GM12878 (cell line): ENCODE results near the gene TPSB2. TPM values are rescaled to one million over a fixed set of nuclear protein-coding genes. Genes with fewer than 3 reads are reported as not detected.

ENCODE experiments used
- ATAC-seq: fragments of 200-7000 bp; cut with Tn5 transposase; 3 replicates; pipeline ENCODE4 v1.9.1; 2020; ENCODE audit warnings: mild to moderate bottlenecking, moderate library complexity
- BruUV-seq: library from RNA; stranded (reverse); fragments of 400-500 nt; replicated peaks from 2 replicates; lab custom pipeline; 2021; lab: Mats Ljungman, UMichigan
- CTCF ChIA-PET: fragments of 300-600 bp; sonication (Branson Sonifier 250); formaldehyde crosslinking; extraction: SDS; loops from one replicate; lab custom pipeline; 2021; ENCODE audit warnings: inconsistent platforms; lab: Yijun Ruan, JAX
- POLR2A ChIA-PET: fragments of 350-600 bp; formaldehyde crosslinking; extraction: SDS; loops from one replicate; lab custom pipeline; 2021; ENCODE audit warnings: inconsistent platforms; lab: Charles Lee
- RAD21 ChIA-PET: fragments of 300-600 bp; sonication (Branson Sonifier 250); formaldehyde crosslinking; loops from one replicate; lab custom pipeline; 2023; ENCODE audit warnings: antibody characterized with exemption; ENCODE audit not compliant: unreplicated experiment; lab: Charles Lee
- SMC1A ChIA-PET: fragments of 300-600 bp; sonication (Branson Sonifier 250); formaldehyde crosslinking; loops from one replicate; lab custom pipeline; 2023; ENCODE audit not compliant: unreplicated experiment, uncharacterized antibody; lab: Charles Lee
- DNase-seq: peaks from one replicate; pipeline ENCODE4 v3.0.0-alpha.2; 2011; ENCODE audit warnings: low read depth, low spot score
- FAIRE-seq: peaks from 3 replicates; lab custom pipeline; 2011; peaks lifted over from hg19 to GRCh38; lab: Jason Lieb, UNC
- H2AFZ ChIP-seq: 2 replicates; pipeline ENCODE4 v1.6.0; 2011; ENCODE audit warnings: low read depth, low read length, control low read depth; ENCODE audit not compliant: control insufficient read depth
- H3K27ac ChIP-seq: 2 replicates; pipeline ENCODE4 v1.5.1; 2011; ENCODE audit warnings: control low read depth; ENCODE audit not compliant: control insufficient read depth, insufficient read depth
- H3K27me3 ChIP-seq, 2 experiments: replicated peaks in 1 of 2; 2 replicates each; pipeline versions ENCODE4 v1.6.0 to v1.6.1; 2011; ENCODE audit warnings: low read length in 1 of 2; ENCODE audit not compliant: control insufficient read depth in 2 of 2, insufficient read depth in 2 of 2
- H3K36me3 ChIP-seq, 2 experiments: 2 replicates each; pipeline ENCODE4 v1.5.1; 2011; ENCODE audit warnings: low read length in 1 of 2; ENCODE audit not compliant: control insufficient read depth in 2 of 2, insufficient read depth in 2 of 2
- H3K4me1 ChIP-seq: 2 replicates; pipeline ENCODE4 v1.6.1; 2011; ENCODE audit warnings: mild to moderate bottlenecking, low read length, moderate library complexity, mixed read lengths; ENCODE audit not compliant: control insufficient read depth, insufficient read depth
- H3K4me2 ChIP-seq: 2 replicates; pipeline ENCODE4 v1.6.0; 2011; ENCODE audit warnings: control low read depth; ENCODE audit not compliant: control insufficient read depth, insufficient read depth
- H3K4me3 ChIP-seq: fragments of 200-600 bp; sonication (generic); 2 replicates; pipeline ENCODE4 v1.5.1; 2016
- H3K79me2 ChIP-seq: 2 replicates; pipeline ENCODE4 v1.6.0; 2011; ENCODE audit warnings: low read length; ENCODE audit not compliant: control insufficient read depth, insufficient read depth
- H3K9ac ChIP-seq: 2 replicates; pipeline ENCODE4 v1.8.0; 2011; ENCODE audit warnings: low read length, control low read depth, mixed read lengths; ENCODE audit not compliant: control insufficient read depth, insufficient read depth
- H3K9me3 ChIP-seq: replicated peaks from 3 replicates; pipeline ENCODE4 v1.5.1; 2011; ENCODE audit warnings: mild to moderate bottlenecking, low read length; ENCODE audit not compliant: control insufficient read depth, insufficient read depth
- H4K20me1 ChIP-seq: 2 replicates; pipeline ENCODE4 v1.6.0; 2011; ENCODE audit not compliant: control insufficient read depth, insufficient read depth
- BCL11A ChIP-seq: IDR thresholded peaks from 2 replicates; pipeline ENCODE4 v1.6.1; 2011; ENCODE audit warnings: low read depth, low read length
- BMI1 ChIP-seq: fragments of 450-650 bp; IDR thresholded peaks from 2 replicates; pipeline ENCODE4 v1.6.1; 2016; ENCODE audit warnings: mild to moderate bottlenecking, moderate library complexity, borderline replicate concordance
- ESRRA ChIP-seq: IDR thresholded peaks from 2 replicates; pipeline ENCODE4 v1.6.1; 2012; ENCODE audit warnings: mild to moderate bottlenecking, low read length, improper control_type of control experiment
- ETV6 ChIP-seq, 2 experiments: fragments of 450-650 bp in 1 of 2; IDR thresholded peaks in 1 of 2; conservative IDR thresholded peaks in 1 of 2; 2 replicates each; pipeline ENCODE4 v1.6.1; 2014; ENCODE audit warnings: antibody characterized with exemption in 1 of 2, borderline replicate concordance in 1 of 2, low read depth in 1 of 2, mild to moderate bottlenecking in 1 of 2, moderate library complexity in 1 of 2
- HDGF ChIP-seq: fragments of 450-650 bp; IDR thresholded peaks from 2 replicates; pipeline ENCODE4 v1.6.1; 2016; ENCODE audit warnings: antibody characterized with exemption
- JUNB ChIP-seq: IDR thresholded peaks from 2 replicates; pipeline ENCODE4 v1.6.1; 2016; ENCODE audit warnings: antibody characterized with exemption, mild to moderate bottlenecking
- LARP7 ChIP-seq: fragments of 450-650 bp; IDR thresholded peaks from 2 replicates; pipeline ENCODE4 v1.6.1; 2017; ENCODE audit warnings: mild to moderate bottlenecking
- NFXL1 ChIP-seq: fragments of 450-650 bp; IDR thresholded peaks from 2 replicates; pipeline ENCODE4 v1.6.1; 2017; ENCODE audit warnings: antibody characterized with exemption, mild to moderate bottlenecking, borderline replicate concordance
- POU2F2 ChIP-seq: IDR thresholded peaks from 3 replicates; pipeline ENCODE4 v1.6.1; 2011; ENCODE audit warnings: low read depth, mild to moderate bottlenecking, low read length, borderline replicate concordance
- RBBP5 ChIP-seq: fragments of 200-600 bp; sonication (generic); conservative IDR thresholded peaks from 2 replicates; pipeline ENCODE4 v1.6.1; 2016
- RCOR1 ChIP-seq: conservative IDR thresholded peaks from 2 replicates; pipeline ENCODE4 v1.6.1; 2012; ENCODE audit warnings: low read depth, low read length, improper control_type of control experiment
- TAF1 ChIP-seq: IDR thresholded peaks from 2 replicates; pipeline ENCODE4 v1.6.1; 2011; ENCODE audit warnings: mild to moderate bottlenecking, low read depth, low read length, borderline replicate concordance
- TCF12 ChIP-seq: IDR thresholded peaks from 2 replicates; pipeline ENCODE4 v1.6.1; 2011; ENCODE audit warnings: low read depth, mild to moderate bottlenecking, low read length
- TCF7 ChIP-seq: IDR thresholded peaks from 2 replicates; pipeline ENCODE4 v1.6.1; 2014; ENCODE audit warnings: antibody characterized with exemption, borderline replicate concordance
- ZBED1 ChIP-seq: IDR thresholded peaks from 2 replicates; pipeline ENCODE4 v1.6.1; 2016; ENCODE audit warnings: borderline replicate concordance
- ZNF207 ChIP-seq: fragments of 450-650 bp; IDR thresholded peaks from 2 replicates; pipeline ENCODE4 v1.6.1; 2014; ENCODE audit warnings: antibody characterized with exemption, mild to moderate bottlenecking, borderline replicate concordance
- ZNF217 ChIP-seq: fragments of 450-650 bp; IDR thresholded peaks from 2 replicates; pipeline ENCODE4 v1.6.1; 2017; ENCODE audit warnings: antibody characterized with exemption, mild to moderate bottlenecking
- WGBS: methylation state at CpG from one replicate; pipeline ENCODE4 v1.1.6; 2016; ENCODE audit warnings: low lambda C conversion rate; ENCODE audit not compliant: insufficient replicate concordance, insufficient coverage; ENCODE audit errors: missing lambda C conversion rate; 5-methylcytosine and 5-hydroxymethylcytosine counted together
- in situ Hi-C: fragments of 300-500 bp; cut with MboI; formaldehyde crosslinking; loops from 9 replicates; pipeline ENCODE4 v1.14.3; 2018; ENCODE audit warnings: mixed read lengths
- intact Hi-C: fragments of 100-400 bp; cut with micrococcal nuclease; formaldehyde crosslinking; loops from one replicate; pipeline ENCODE4 v1.14.2; 2022; ENCODE audit not compliant: unreplicated experiment
- polyA plus RNA-seq, 11 experiments: library from polyadenylated mRNA; depleted of rRNA in 4 of 11; unstranded in 6 of 11; stranded (reverse) in 5 of 11; fragments of >200 nt; fragmentation: Nextera tagmentation in 4 of 11; fragmentation: Illumina TruSeq in 1 of 11; extraction: Ambion mirVana in 4 of 11; extraction: Trizol in 1 of 11; gene quantifications; 1 replicate in 1 of 11; 2 replicates in 10 of 11; pipeline versions ENCODE4 v1.2.1 to v1.2.3, GENCODE V29; 2011 to 2016; ENCODE audit warnings: inconsistent platforms in 2 of 11, missing spikeins in 2 of 11, low read depth in 1 of 11
- total RNA-seq, 4 experiments: library from RNA; depleted of rRNA in 3 of 4; stranded (reverse); fragments of >200 nt in 3 of 4; fragmentation: Illumina TruSeq in 1 of 4; extraction: Trizol in 1 of 4; gene quantifications; 2 replicates each; pipeline versions ENCODE4 v1.2.1 to v1.2.3, GENCODE V29; 2013 to 2021
- TF ChIP-seq, protein P1 (sequence below): fragments of 450-650 bp; conservative IDR thresholded peaks from 2 replicates; pipeline ENCODE4 v1.6.1; 2017; ENCODE audit warnings: mild to moderate bottlenecking, moderate library complexity

The TPSB2 gene
- total and polyA plus RNA-seq, 10 of the 15 experiments (the other 5 are each of a cell fraction or from before 2014, with no cell fraction given), result not detected

DNA sequence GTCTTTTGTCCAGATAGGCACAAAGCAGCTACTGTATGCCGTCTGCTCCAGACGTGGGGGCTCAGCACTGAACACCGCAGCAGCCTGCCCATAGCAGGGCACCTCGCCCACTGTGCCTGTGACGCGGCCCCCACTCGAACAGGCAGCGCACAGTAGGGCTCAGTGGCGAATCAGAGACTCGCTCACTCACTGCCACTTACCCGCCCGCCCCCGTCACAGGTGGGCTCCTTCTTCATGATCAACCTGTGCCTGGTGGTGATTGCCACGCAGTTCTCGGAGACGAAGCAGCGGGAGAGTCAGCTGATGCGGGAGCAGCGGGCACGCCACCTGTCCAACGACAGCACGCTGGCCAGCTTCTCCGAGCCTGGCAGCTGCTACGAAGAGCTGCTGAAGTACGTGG is 28.5 kb downstream of the TPSB2 start:
- DNase-seq, result no peak
- H4K20me1 ChIP-seq, result no peaks in the 10 kb centered on the region
- no peak overlapping the region for H2AFZ ChIP-seq
- H3K36me3 ChIP-seq, result no peaks in the 10 kb centered on the region
- WGBS, result 75% methylated on average over 25 of the region's 25 CpGs
- ChIA-PET CTCF (no interaction called here), SMC1A (no interaction called here)
- H3K9me3 ChIP-seq, result no peaks in the 10 kb centered on the region; the same call in 2 of the 3 replicates
- no peak overlapping the region for H3K4me3 ChIP-seq
- H3K4me2 ChIP-seq, result no peak overlapping the region
- no TSS peak for BruUV-seq
- TF ChIP-seq TAF1 (no peak), TCF12 (no peak), BMI1 (no peak), ESRRA (no peak), RCOR1 (no peak), JUNB (no peak), ZNF207 (no peak), ZBED1 (no peak), BCL11A (no peak), ETV6 (conservative IDR thresholded peaks at IDR 0.05 in 1 of 2, IDR thresholded peaks at IDR 0.05 in 1 of 2; ENCODE audit: borderline replicate concordance in 1 of 2, low read depth in 1 of 2) (no peak), HDGF (no peak), ZNF217 (no peak), RBBP5 (no peak), TCF7 (no peak), LARP7 (no peak), NFXL1 (no peak), POU2F2 (no peak)
- TF ChIP-seq, protein P1, sequence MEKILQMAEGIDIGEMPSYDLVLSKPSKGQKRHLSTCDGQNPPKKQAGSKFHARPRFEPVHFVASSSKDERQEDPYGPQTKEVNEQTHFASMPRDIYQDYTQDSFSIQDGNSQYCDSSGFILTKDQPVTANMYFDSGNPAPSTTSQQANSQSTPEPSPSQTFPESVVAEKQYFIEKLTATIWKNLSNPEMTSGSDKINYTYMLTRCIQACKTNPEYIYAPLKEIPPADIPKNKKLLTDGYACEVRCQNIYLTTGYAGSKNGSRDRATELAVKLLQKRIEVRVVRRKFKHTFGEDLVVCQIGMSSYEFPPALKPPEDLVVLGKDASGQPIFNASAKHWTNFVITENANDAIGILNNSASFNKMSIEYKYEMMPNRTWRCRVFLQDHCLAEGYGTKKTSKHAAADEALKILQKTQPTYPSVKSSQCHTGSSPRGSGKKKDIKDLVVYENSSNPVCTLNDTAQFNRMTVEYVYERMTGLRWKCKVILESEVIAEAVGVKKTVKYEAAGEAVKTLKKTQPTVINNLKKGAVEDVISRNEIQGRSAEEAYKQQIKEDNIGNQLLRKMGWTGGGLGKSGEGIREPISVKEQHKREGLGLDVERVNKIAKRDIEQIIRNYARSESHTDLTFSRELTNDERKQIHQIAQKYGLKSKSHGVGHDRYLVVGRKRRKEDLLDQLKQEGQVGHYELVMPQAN, result no peak
- TF ChIP-seq, all 136 proteins: peak for 0
- in situ Hi-C loops, result no loop called here
- H3K79me2 ChIP-seq, result no peaks in the 10 kb centered on the region
- H3K4me1 ChIP-seq, result no peaks in the 10 kb centered on the region
- POLR2A ChIA-PET, result no interaction called here
- no peak overlapping the region for H3K27ac ChIP-seq
- FAIRE-seq (no peak), ATAC-seq (no peak)
- RAD21 ChIA-PET, result no interaction called here
- no peak overlapping the region for H3K9ac ChIP-seq
- H3K27me3 ChIP-seq, result no peaks in the 10 kb centered on the region
- intact Hi-C loops, result no loop called here
